Limb (tissue), 2 donors: ENCODE results near the gene TRERF1.
"Not testable (repeated sequence)": the region's sequence is repeated elsewhere in the genome, so short reads cannot be mapped to it uniquely, and the experiment has no call there.

Source experiments
- DNase-seq, 2 donors: peaks; one replicate each; pipeline ENCODE4 v3.0.0-alpha.2; 2016; ENCODE audit errors: extremely low spot score in 2 of 2

TRERF1 gene

DNA sequence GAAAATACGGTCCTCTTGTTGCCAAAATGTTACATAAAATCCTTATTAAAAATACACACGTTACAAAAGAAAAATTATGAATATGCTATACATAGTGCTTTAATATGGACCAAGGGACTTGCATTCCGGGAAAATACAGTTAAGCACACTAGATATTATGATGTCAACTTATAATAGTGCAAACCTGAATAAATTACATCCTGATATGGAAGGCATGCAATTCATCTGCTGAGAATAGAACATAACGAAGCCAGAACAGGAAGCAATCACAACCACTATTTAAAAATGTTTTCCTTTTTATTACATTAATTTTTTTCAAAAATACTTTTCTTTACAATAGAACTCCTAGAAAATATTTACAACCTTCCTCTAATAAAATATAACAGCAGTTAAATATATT is 226.3 kb downstream of the TRERF1 start:
- DNase-seq: no peak

DNA sequence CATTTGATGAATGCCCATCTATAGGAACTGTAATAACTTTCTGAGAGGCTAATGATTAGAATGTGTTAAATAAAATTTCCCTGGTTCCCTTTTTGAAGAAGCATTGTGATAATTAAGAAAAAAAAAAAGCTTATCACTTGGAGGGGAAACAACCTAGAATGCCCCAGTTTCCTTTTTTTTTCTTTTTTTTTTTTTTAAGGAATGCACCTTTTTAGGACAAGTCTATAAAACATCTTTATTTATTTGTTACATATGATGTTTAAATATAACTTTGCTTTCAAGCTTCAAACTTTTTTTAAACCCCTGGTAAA is 226.7 kb downstream of the TRERF1 start:
- no peak for DNase-seq

GRCh38 chr6:42224222-42225028 is 227.3 kb downstream of the TRERF1 start:
- DNase-seq: no peak

- DNase-seq: no peak
Observed at GRCh38 chr6:42222448-42222847, 229.3 kb downstream of the TRERF1 start.

GRCh38 chr6:42221546-42221945 is 230.2 kb downstream of the TRERF1 start:
- no peak for DNase-seq

GRCh38 chr6:42220807-42221206 is 230.9 kb downstream of the TRERF1 start:
- DNase-seq: no peak

DNA sequence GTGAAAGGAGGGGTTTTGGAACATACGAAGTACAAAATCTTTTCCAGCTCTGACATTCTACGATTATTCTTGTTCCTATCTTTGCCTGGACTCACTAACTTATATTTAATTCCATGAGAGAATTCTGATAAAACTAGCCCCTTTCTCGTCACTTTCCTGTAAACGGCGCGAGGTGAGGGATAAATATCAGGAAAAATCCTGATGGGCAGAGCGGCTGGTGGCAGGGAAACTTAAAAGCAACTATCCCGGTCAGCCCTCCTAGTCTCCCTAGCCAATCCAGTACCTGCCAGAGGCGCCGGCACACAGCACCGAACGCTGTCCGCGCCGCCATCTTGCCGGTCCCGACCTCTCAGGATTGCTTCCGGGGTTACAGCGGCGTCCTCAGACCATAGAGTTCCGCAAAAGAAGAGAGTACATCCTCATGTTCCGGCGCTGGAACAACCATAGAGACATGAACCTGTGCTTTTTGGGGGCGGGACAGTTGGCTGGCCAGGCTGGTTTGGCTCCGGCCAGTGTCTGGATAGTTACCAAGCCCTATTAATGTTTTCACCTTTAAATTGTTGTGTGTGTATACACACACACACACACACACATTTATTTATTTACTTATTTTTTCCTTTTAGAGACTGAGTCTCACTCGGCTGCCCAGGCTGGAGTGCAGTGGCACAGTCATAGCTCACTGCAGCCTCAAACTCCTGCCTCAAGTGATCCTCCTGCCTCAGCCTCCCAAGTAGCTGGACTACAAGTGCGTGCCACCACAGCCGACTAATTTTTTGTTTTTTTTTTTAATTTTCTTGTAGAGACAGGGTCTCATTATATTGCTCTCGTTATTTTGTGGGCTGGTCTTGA is 234.0 kb downstream of the TRERF1 start, which contains the start of gene MRPS10:
TSS of gene MRPS10 (minus strand) at position 343 of the 849 bp plus-strand sequence. CDS start at position 331, 12 bp downstream.
- DNase-seq: peak; percentile 93 to 96

- DNase-seq: no peak
Observed at GRCh38 chr6:42217157-42217518, 234.6 kb downstream of the TRERF1 start.

GRCh38 chr6:42216495-42216894 is 235.2 kb downstream of the TRERF1 start:
- DNase-seq: not testable (repeated sequence)

GRCh38 chr6:42212442-42212841 is 239.3 kb downstream of the TRERF1 start:
- no peak for DNase-seq

DNA sequence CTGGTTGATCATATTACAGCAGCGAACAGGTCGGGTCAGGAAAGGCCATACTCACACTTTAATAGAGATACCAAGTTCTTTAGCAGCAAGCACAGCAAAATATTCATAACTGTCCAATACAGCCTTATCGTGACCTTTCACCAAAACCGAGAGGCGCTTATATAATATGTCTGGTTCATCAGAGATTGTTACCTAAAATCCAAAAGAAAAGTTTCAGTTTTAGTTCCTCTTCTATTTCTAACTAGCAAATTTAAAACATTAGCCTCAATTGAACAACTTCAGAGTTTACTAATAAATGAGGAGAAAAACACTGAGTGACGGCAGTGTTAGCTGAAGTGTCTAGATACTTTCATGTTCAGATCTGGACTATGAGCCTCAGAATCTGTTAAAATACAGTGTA is 240.0 kb downstream of the TRERF1 start:
- DNase-seq: no peak

- no peak for DNase-seq
Observed at GRCh38 chr6:42210551-42210950, 241.2 kb downstream of the TRERF1 start.

DNA sequence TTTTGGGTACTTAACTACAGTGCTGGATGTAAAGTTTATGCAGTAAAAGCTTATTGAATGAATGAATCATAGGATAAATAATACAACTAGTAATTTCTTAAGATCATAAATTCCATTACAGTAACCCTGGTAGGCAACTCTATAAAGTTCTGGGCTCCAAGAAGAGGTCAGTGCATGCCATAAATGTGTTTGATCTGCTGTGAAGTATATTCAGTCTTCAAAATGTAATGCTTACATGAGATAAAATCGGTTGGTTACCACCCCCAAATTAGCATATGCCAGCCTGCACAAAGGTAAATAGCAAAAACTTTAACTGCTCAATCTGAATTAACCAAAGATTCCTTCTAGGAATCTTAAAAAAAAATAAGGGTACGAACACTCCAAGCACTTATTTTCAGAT is 244.2 kb downstream of the TRERF1 start:
- DNase-seq: not testable (repeated sequence)

GRCh38 chr6:42204768-42205282 is 246.9 kb downstream of the TRERF1 start:
- no peak for DNase-seq

- no peak for DNase-seq
Observed at GRCh38 chr6:42203183-42203582, 248.5 kb downstream of the TRERF1 start.

- DNase-seq: not testable (repeated sequence)
Observed at GRCh38 chr6:42202131-42202915, 249.4 kb downstream of the TRERF1 start.

- DNase-seq: no peak
Observed at GRCh38 chr6:42201382-42201781, 250.3 kb downstream of the TRERF1 start.

- no peak for DNase-seq
Observed at GRCh38 chr6:42200035-42200434, 251.7 kb downstream of the TRERF1 start.

DNA sequence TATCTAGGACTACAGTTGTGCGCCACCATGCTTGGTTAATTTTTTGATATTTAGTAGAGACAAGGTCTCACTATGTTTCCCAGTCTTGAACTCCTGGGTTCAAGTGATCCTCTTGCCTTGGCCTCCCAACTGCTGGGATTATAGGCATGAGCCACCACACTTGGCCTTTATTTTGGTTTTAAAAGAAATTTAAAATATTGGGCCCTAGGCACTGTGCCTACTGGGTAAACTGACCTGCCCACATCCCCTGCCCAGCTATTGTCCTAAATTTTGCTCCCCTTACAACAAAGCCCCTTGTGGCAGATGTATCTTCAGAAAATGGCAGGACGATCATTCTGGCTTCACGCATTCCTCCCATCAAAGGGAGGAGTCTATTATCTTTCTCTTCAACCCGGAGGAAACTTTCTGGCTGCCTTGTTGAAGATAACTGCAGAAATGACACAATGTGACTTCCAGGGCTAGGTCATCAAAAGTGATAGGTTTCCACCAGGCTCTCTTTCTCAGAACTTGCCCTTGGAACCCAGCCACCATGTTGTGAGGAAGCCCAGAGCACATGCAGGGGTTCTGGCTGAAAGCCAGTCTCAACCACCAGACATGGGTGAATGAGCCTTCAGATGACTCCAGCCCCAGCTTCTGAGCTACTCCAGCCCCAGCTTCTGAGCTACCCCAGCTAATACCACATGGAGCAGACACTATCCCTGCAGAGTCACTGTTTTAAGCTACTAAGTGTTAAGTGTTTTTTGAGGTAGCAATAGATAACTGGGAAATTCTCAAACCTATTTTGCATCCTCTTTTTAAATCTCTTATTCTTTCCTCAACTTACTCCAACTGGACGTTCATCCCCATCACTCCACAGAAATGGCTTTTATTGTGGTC is 252.4 kb downstream of the TRERF1 start:
- DNase-seq: no peak

DNA sequence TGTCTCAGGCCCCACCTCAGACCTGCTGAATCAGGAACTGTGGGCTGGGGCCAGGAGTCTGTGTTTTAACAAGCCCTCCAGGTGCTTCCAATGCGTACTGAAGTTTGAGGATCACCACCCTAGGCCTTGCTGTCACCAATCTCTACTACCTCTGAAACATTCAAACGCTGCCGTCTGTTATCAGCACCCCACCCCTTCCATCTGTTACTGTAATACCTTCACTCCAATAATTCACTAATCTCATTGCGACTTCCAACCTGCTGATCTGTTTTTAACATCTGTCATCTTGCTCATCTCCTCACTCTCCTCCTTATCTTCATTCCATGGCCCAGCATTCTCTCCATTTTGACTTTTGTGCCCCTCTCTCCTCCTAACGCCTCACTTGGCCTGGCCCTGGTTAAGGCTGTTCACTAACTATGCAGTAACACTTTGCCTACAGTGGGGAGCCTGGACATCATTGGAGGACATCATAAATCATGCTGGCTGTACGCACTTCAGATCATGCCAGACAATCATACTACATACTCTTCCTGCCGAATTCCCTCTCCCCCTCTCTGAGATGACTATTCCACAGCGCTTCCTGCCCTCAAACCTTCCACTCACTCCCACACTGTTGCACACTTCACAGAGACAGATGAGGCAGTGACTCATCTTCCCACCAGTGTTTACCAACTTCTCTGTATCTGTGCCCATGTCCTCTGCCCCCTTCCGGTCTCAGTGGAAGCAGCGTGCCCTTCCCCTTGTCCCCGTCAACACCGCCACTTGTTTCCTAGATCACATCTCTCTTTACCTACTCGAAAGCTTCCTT is 254.0 kb downstream of the TRERF1 start:
- DNase-seq: no peak
